Activated gamma-delta T cell treated with anti-CD3 and anti-CD28 coated beads, Interleukin-2, amount 50 U/mL, for 16 hours (primary cell): ENCODE measurements around the gene STX8.

ENCODE experiments used
- DNase-seq: peaks from one replicate; pipeline ENCODE4 v3.0.0-alpha.2; 2020; ENCODE audit warnings: low read depth

STX8 gene

GRCh38 chr17:9238340-9239245 is 337.0 kb downstream of the STX8 start:
- DNase-seq: no peak

- no peak for DNase-seq
Observed at GRCh38 chr17:9237661-9238301, 337.8 kb downstream of the STX8 start.

- DNase-seq: no peak
Observed at GRCh38 chr17:9237053-9237410, 338.6 kb downstream of the STX8 start.

- no peak for DNase-seq
Observed at GRCh38 chr17:9236286-9237052, 339.2 kb downstream of the STX8 start.

- DNase-seq: no peak
Observed at GRCh38 chr17:9235346-9235745, 340.3 kb downstream of the STX8 start.

- DNase-seq: no peak
Observed at GRCh38 chr17:9234389-9234945, 341.2 kb downstream of the STX8 start.

GRCh38 chr17:9233761-9234160 is 341.9 kb downstream of the STX8 start:
- DNase-seq: no peak

GRCh38 chr17:9233271-9233599 is 342.4 kb downstream of the STX8 start:
- DNase-seq: no peak

GRCh38 chr17:9232591-9233270 is 342.9 kb downstream of the STX8 start:
- DNase-seq: no peak

GRCh38 chr17:9232155-9232475 is 343.5 kb downstream of the STX8 start:
- DNase-seq: no peak

GRCh38 chr17:9231449-9232154 is 344.0 kb downstream of the STX8 start:
- no peak for DNase-seq

- DNase-seq: no peak
Observed at GRCh38 chr17:9230861-9231260, 344.8 kb downstream of the STX8 start.

GRCh38 chr17:9230346-9230745 is 345.3 kb downstream of the STX8 start:
- DNase-seq: no peak

GRCh38 chr17:9229826-9230201 is 345.8 kb downstream of the STX8 start:
- DNase-seq: no peak

GRCh38 chr17:9229160-9229825 is 346.3 kb downstream of the STX8 start:
- DNase-seq: no peak

- no peak for DNase-seq
Observed at GRCh38 chr17:9228408-9229159, 347.0 kb downstream of the STX8 start.

GRCh38 chr17:9227819-9228407 is 347.7 kb downstream of the STX8 start:
- no peak for DNase-seq

GRCh38 chr17:9226794-9227135 is 348.9 kb downstream of the STX8 start:
- no peak for DNase-seq

GRCh38 chr17:9226130-9226793 is 349.4 kb downstream of the STX8 start:
- no peak for DNase-seq
